LNCaP clone FGC (cell line): ENCODE results near the gene WNK1.

Experiments used
- DNase-seq: peaks from one replicate; pipeline ENCODE4 v3.0.0-alpha.2; 2011; ENCODE audit warnings: low read depth
- H3K4me3 ChIP-seq: 2 replicates; pipeline ENCODE4 v1.5.1; 2011; ENCODE audit warnings: mild to moderate bottlenecking, low read depth, low read length, control low read depth
- CTCF ChIP-seq: IDR thresholded peaks from 2 replicates; pipeline ENCODE4 v1.5.1; 2012; ENCODE audit warnings: mild to moderate bottlenecking; ENCODE audit not compliant: control insufficient read depth, insufficient read depth; ENCODE audit errors: extremely low read depth

Gene WNK1

GRCh38 chr12:754473-754820, 2.1 kb downstream of the WNK1 start:
- no peak for DNase-seq
- peak overlapping the region; percentile 76 for H3K4me3 ChIP-seq
- TF ChIP-seq CTCF, result no peak

DNA sequence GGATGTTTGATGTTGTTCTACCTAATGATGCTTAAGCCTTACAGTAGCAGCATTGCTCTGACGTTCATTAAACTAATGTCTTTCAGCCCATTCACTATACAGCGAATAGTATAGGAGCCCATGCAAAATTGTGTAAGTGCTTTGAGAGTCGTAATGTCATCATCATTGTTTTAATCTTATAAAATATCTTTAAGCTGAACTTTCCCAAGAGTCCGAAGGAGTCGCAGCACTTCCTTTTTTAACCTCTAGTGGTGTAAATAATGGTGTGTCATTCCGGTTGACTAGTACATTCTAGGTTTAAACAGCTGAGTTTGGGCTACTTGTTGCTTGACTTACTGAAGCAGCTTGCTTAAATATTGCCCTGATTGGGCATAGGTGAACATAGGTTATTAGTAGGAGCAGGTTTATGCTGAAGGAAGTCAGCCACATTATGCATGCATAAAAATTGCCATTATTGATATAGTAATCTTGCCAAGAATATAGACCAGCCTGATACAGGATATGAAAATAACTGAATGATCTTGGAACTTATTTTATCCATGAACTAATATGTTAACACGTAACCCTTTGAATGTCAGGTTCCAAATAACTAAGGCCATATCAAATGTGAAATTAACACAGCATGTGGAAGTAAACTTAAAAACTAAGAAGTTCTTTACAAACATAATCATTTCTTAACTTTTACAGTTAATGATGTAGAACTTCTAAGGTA, 2.6 kb downstream of the WNK1 start:
- peak overlapping the region; percentile 76 for H3K4me3 ChIP-seq
- no peak for TF ChIP-seq CTCF
- DNase-seq, result no peak

DNA sequence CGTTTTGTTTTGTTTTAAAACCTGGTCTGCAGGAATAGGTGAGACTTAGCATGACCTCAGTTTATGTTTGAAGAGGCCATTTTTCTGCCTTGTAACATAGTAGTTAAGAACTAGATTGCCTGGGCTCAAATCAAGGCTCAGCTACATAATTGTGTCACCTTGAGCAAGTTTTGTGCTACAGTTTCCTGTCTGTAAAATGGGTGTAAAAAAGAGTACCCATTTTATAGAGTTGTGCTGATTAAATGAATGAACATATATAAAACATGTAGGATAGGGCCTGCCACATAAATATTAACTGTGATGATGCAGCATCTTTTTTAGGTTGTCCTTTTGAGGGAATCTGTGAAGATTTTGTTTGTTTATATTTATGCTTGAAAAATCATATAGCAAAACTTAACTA, 7.2 kb downstream of the WNK1 start:
- no peak for DNase-seq
- no peak for TF ChIP-seq CTCF
- H3K4me3 ChIP-seq, result no peak overlapping the region

DNA sequence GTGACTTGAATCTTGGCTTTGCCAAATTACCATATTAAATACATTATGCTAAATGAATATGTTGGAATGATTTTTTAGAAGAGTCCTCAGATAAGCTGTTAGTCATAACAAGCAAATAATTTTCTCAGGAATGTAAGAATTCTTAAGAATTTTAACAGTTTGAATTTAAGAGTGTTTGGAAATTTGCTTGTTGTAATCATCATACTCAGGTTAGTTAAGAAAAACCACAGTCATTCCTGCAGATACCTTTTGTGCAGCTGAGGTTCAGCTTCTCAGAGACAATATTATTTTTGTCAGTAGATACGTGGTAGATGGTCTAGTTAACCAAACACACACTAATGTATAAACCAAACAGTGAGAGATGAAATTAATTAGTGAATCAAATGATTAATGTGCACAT, 8.9 kb downstream of the WNK1 start:
- H3K4me3 ChIP-seq, result no peak overlapping the region
- TF ChIP-seq CTCF, result no peak
- no peak for DNase-seq

DNA sequence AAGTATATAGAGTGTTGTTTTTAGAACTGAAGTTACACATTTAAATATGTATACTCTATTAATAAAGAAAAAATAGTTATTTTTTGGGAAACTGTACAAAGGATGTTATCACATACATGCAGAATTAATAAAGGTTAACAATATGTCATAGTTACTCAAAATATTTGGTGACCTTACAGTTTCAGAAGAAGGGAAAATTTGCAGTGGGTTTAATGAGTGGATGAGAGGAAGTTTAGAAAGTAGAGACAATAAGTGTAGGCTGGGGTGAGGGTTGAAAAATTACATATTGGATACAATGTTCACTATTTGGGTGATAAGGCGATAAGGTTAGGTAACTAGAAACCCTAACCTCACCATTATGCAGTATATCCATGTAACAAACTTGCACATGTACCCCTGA, 13.5 kb downstream of the WNK1 start:
- no peak overlapping the region for H3K4me3 ChIP-seq
- TF ChIP-seq CTCF, result no peak
- DNase-seq, result no peak

- no peak for TF ChIP-seq CTCF
- DNase-seq, result no peak
- H3K4me3 ChIP-seq, result no peak overlapping the region
Measured at GRCh38 chr12:768434-768833, 16.1 kb downstream of the WNK1 start.

GRCh38 chr12:770479-770878, 18.1 kb downstream of the WNK1 start:
- H3K4me3 ChIP-seq, result no peak overlapping the region
- no peak for DNase-seq
- TF ChIP-seq CTCF, result no peak
